Activated effector memory CD4-positive, alpha-beta T cell treated with anti-CD3 and anti-CD28 coated beads, Interleukin-2, amount 50 U/mL, for 16 hours (primary cell): ENCODE data around the gene C11orf71.

ENCODE experiments used
- DNase-seq: peaks from one replicate; pipeline ENCODE4 v3.0.0-alpha.2; 2020

Gene C11orf71

GRCh38 chr11:114353443-114353842 is 46.9 kb downstream of the C11orf71 start:
- no peak for DNase-seq

GRCh38 chr11:114350022-114350421 is 50.3 kb downstream of the C11orf71 start:
- DNase-seq = no peak
